HFFc6 (cell line): Measurements from ENCODE around the gene GRIK1. TPM values are rescaled to one million over a fixed set of nuclear protein-coding genes. Genes with fewer than 3 reads are reported as not detected.

ENCODE experiments used
- DNase-seq: peaks from one replicate; pipeline ENCODE4 v3.0.0-alpha.2; 2018
- H3K27ac Mint-ChIP-seq: 2 replicates; pipeline ENCODE4 v1.8.0; 2020; ENCODE audit warnings: mild to moderate bottlenecking, mixed read lengths
- H3K27me3 Mint-ChIP-seq: 2 replicates; pipeline ENCODE4 v1.8.0; 2021; ENCODE audit warnings: mild to moderate bottlenecking, moderate library complexity, mixed read lengths; ENCODE audit not compliant: insufficient read depth
- H3K36me3 Mint-ChIP-seq: 2 replicates; pipeline ENCODE4 v1.8.0; 2021; ENCODE audit warnings: low read depth, mixed read lengths
- H3K4me1 Mint-ChIP-seq: 2 replicates; pipeline ENCODE4 v1.8.0; 2020; ENCODE audit warnings: low read depth, mixed read lengths
- H3K4me3 Mint-ChIP-seq: 2 replicates; pipeline ENCODE4 v1.8.0; 2020; ENCODE audit warnings: mild to moderate bottlenecking, moderate library complexity, mixed read lengths
- H3K9me3 Mint-ChIP-seq: 2 replicates; pipeline ENCODE4 v1.8.0; 2020; ENCODE audit warnings: mild to moderate bottlenecking, mixed read lengths
- CTCF ChIP-seq: fragments of 200-600 bp; sonication (generic); IDR thresholded peaks from 2 replicates; pipeline ENCODE4 v1.5.0; 2021; ENCODE audit warnings: antibody characterized with exemption, mild to moderate bottlenecking
- total RNA-seq, 6 experiments: library from RNA; stranded (reverse); fragmentation: NEBNext Ultra II Directional; extraction: Animal tissue kit (Norgen Biotek cat#: 25700); gene quantifications; 2 replicates in 1 of 6; 3 replicates in 5 of 6; pipeline ENCODE4 v1.2.3, GENCODE V29; 2021

The GRIK1 gene
- total RNA-seq, 6 experiments from 2014 or later = not detected

GRCh38 chr21:29825936-29826335 is 113.9 kb downstream of the GRIK1 start:
- no peaks in the 10 kb centered on the region for H3K4me1 Mint-ChIP-seq
- DNase-seq = no peak
- H3K9me3 Mint-ChIP-seq = peaks cover 36% of the 10 kb centered on the region; the same call in 1 of the 2 replicates
- H3K36me3 Mint-ChIP-seq = no peaks in the 10 kb centered on the region
- H3K27ac Mint-ChIP-seq = no peak overlapping the region
- no peaks in the 10 kb centered on the region for H3K27me3 Mint-ChIP-seq
- no peak for TF ChIP-seq CTCF
- no peak overlapping the region for H3K4me3 Mint-ChIP-seq

GRCh38 chr21:29825345-29825744 is 114.5 kb downstream of the GRIK1 start:
- Mint-ChIP-seq H3K9me3 (peaks cover 34% of the 10 kb centered on the region; the same call in 1 of the 2 replicates), H3K36me3 (no peaks in the 10 kb centered on the region), H3K4me1 (no peaks in the 10 kb centered on the region), H3K27ac (no peak overlapping the region), H3K4me3 (no peak overlapping the region), H3K27me3 (no peaks in the 10 kb centered on the region)
- no peak for TF ChIP-seq CTCF
- DNase-seq = no peak

GRCh38 chr21:29822064-29822463 is 117.7 kb downstream of the GRIK1 start:
- Mint-ChIP-seq H3K27me3 (no peaks in the 10 kb centered on the region), H3K4me3 (no peak overlapping the region), H3K36me3 (no peaks in the 10 kb centered on the region), H3K4me1 (no peaks in the 10 kb centered on the region), H3K27ac (no peak overlapping the region), H3K9me3 (peaks cover 33% of the 10 kb centered on the region)
- DNase-seq = no peak
- TF ChIP-seq CTCF = no peak

GRCh38 chr21:29821230-29821629 is 118.6 kb downstream of the GRIK1 start:
- no peak for DNase-seq
- no peak for TF ChIP-seq CTCF
- Mint-ChIP-seq H3K9me3 (peaks cover 32% of the 10 kb centered on the region), H3K4me1 (no peaks in the 10 kb centered on the region), H3K27ac (no peak overlapping the region), H3K27me3 (no peaks in the 10 kb centered on the region), H3K4me3 (no peak overlapping the region), H3K36me3 (no peaks in the 10 kb centered on the region)

- Mint-ChIP-seq H3K36me3 (no peaks in the 10 kb centered on the region), H3K9me3 (peaks cover 31% of the 10 kb centered on the region), H3K4me1 (no peaks in the 10 kb centered on the region), H3K27ac (no peak overlapping the region), H3K4me3 (no peak overlapping the region), H3K27me3 (no peaks in the 10 kb centered on the region)
- no peak for TF ChIP-seq CTCF
- DNase-seq = no peak
Observed at GRCh38 chr21:29819675-29820326, 120.0 kb downstream of the GRIK1 start.
